GM19455 (cell line): ENCODE measurements around the gene PEX16.

Source experiments
- ATAC-seq: cut with Tn5 transposase; IDR thresholded peaks from one replicate; pipeline ENCODE4 v1.9.1; 2021; ENCODE audit not compliant: unreplicated experiment

The PEX16 gene

GRCh38 chr11:45917623-45918330, at the start of gene PEX16:
Gene PEX16 (minus strand): TSS chr11:45917877. CDS start chr11:45917811, 66 bp downstream.
- ATAC-seq: peak; percentile 84

DNA sequence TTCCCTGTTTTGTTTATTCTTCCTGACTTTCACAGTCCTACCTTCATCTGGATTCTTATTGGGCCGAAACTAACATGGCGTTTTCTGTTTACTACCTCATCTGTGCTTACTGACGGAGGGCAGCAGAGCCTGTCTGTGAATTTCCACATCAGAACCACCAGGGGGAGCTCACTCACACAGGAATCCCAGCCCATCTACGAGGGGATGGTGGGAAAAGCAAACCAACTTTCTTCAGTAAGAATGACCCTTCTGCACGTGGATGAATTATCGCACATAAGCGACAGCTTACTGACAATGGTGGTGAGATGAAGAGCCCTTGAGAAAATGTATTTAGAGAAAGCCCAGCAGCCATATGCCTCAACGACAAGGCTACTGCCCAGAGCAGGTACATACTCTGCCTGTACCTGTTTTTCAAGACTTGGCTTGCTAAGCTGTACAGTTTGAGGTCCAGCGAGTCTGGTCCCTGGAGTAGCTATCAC, 47.3 kb upstream of the PEX16 start:
- no peak for ATAC-seq

DNA sequence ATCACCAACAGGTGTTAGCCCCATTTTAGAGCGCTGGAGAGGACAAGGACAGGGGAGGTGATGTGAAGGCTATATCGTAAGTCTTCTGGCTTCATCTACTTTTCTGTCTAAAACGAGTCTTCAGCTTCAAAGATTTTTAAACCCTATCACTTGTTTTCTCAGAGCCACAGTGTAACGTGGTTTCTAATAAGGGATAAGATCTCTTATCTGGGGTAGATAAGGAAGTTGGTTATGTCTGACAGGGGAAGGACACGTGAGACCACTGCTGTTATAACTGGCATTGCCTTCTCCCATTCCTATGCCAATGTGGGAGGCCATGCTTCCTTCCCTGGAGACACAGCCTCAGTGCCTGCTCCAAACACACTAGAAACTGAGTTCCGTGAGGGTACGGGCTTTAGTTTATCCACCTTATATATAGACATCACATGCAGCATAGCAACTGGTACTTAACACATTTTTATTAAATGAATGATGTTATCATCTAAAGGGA, 44.1 kb upstream of the PEX16 start:
- no peak for ATAC-seq

GRCh38 chr11:45960387-45961095, 42.9 kb upstream of the PEX16 start:
- no peak for ATAC-seq

DNA sequence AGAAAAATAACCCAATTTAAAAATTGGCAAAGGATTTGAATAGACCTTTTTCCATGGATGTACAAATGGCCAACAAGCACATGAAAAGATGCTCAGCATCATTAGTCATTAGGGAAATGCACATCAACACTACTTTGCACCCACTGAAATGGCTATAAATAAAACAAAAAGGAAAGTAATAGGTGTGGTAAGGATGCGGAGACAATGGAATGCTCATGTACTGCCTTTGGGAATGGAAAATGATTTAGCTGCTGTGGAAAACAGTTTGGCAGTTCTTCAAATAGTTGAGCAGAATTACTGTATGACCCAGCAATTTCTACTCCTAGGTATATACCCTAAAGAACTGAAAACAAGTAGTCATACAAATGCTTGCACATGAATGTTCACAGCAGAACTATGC, 42.2 kb upstream of the PEX16 start:
- ATAC-seq: no peak

- ATAC-seq: no peak
These were observed 32.3 kb upstream of the PEX16 start for GRCh38 chr11:45949992-45950407.

GRCh38 chr11:45948356-45948755, 30.7 kb upstream of the PEX16 start:
- ATAC-seq: no peak

GRCh38 chr11:45947885-45948284, 30.2 kb upstream of the PEX16 start:
- no peak for ATAC-seq

DNA sequence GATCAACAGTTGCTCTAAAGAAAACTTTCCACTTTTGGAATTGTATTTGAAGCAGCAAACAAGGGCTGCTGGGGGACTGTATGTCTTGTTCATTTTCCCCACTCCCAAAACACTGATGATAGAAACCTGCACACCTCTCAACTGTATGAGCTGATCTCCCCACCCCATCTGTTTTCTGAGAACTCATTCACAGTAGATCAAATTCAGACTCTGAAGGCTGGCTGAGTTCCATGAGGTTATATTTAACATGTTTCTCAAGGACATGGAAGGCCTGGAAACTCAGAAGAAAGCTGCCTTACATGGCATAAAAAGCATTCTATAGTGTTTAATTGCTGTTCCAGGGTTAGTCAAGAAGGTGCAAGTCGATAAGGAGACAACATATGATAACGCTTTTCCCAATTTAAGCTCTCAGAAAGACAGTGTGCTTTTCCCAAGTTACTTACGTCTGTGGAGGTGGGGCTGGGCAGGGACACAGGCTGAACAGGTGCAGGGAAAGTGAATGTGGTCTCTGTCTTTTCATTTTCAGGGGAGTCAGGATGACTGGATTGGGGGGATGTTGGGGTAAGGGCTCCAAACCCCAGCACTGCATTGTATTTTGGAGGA, 27.8 kb upstream of the PEX16 start:
- no peak for ATAC-seq

DNA sequence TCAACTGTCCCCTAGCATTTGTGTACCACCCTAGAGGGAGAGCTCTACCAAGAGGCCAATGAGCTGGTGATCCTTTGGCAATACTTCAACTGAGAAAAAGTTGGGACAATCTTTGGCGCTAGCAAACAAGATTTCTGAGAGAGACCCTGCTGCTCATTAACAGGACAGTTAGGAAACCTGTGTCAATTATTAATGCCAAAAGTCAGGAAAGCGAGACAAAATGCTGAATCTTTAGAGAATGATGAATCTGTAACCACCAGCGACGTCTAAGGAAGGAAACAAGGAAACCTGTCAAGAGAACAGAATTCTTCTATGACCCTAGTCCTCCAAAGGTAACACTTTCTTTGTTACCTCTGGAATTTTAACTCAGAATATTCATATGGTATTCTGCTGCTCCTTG, 24.7 kb upstream of the PEX16 start:
- ATAC-seq: no peak

DNA sequence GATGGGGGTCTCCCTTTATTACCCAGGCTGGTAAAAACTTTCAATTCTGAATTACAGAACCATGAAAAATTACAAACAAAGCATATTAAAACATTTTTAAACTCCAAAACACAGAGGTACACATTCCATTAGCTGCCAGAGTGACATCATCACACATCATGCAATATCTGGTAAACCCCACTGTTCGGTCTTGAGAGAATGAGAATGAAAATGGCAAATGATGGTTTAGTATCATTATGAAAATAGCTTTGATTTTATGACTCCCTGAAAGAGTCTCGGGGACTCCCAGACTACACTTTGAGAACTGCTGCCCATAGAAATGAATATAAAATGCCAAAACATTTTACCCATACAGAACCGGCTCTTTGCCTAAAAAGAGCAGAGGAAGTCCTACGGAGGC, 23.6 kb upstream of the PEX16 start:
- no peak for ATAC-seq

- ATAC-seq: no peak
These were observed 22.2 kb upstream of the PEX16 start for GRCh38 chr11:45939836-45940235.

- no peak for ATAC-seq
These were observed 20.2 kb upstream of the PEX16 start for GRCh38 chr11:45937916-45938315.

- no peak for ATAC-seq
These were observed 18.9 kb upstream of the PEX16 start for GRCh38 chr11:45936511-45937054.

DNA sequence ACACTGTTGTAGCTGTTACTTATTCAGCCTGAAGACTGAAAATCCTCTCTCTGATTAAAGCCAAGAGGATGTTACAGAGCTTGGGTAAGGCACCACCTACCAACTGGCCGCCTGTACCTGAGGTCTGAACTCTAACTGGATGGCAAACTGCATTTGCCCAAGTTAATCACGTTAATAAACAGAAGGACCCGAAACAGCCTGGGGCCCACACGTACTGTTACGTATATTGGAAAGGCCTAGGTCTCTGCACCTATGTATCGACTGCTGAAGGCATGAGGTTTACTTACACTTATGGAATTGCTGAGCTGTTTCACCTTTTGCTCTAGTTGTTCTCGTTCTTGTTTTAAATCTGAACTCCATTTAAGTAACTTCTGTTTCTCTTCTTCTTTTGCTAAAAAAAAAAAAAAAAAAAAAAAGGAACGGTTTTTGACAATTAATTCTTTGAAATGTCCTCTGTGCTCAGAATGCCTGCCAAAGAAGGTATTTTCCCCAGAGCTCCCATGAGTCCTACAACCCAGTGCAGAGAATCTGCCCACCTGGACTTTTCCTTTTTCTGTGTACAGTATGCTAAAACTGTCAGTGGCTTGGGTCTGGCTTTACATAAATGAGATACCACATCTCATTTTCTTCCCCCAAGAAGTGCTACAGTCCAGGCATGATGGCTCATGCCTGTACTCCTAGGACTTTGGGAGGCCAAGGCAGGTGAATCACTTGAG, 17.8 kb upstream of the PEX16 start:
- ATAC-seq: no peak

- no peak for ATAC-seq
These were observed 17.1 kb upstream of the PEX16 start for GRCh38 chr11:45934580-45935318.

DNA sequence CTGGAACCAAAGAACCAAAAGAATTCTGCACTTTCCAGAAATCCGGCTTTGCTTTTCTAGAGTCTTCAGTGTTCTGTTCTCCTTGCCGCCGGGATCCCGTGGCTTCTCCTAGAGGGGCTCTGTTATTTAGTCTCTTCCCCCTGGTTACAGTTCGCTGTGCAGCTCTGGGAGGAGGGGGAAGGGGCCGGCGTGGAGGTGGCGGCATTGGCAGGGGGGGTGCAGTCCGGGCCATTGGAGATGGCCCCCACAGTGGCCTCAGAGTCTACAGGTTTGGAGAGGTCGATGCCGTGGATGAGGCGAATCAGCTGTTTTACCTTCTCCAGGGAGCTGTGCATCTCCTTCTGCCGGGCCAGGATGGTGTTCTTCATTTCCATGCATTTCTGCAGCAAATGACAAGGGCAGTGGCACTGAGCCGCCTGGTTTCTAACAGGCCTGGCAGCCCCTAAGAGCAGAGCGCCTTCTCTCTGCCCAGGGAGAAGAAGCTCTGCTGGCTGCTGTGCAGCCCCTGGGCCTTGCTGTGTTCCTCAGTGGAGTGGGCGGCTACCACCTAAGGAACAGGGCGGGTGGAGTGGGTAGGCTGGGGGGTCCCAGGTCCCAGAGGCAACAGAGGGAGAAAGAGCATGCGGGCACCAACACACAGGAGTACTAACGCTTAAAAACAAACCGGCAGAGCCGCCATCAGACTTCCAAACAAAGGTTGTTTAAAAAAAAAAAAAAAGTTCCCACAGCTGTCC, 16.3 kb upstream of the PEX16 start:
- ATAC-seq: no peak

GRCh38 chr11:45933131-45933831, 15.6 kb upstream of the PEX16 start:
- no peak for ATAC-seq

- no peak for ATAC-seq
These were observed 14.5 kb upstream of the PEX16 start for GRCh38 chr11:45932217-45932616.
